Calu3 (cell line): Measurements from ENCODE around the gene CCDC127. TPM values are rescaled to one million over a fixed set of nuclear protein-coding genes. Genes with fewer than 3 reads are reported as not detected.

Source experiments
- BruUV-seq: library from RNA; stranded (reverse); fragments of 400-500 nt; replicated peaks from 2 replicates; lab custom pipeline; 2021; lab: Mats Ljungman, UMichigan
- CTCF ChIA-PET: fragments of 300-600 bp; sonication (Branson Sonifier 250); formaldehyde crosslinking; loops from one replicate; lab custom pipeline; 2022; ENCODE audit warnings: antibody characterized with exemption; lab: Charles Lee
- DNase-seq: peaks from one replicate; pipeline ENCODE4 v3.0.0; 2022
- H3K27ac Mint-ChIP-seq: one replicate; pipeline ENCODE4 v1.8.0; 2022; ENCODE audit warnings: mixed read lengths; ENCODE audit not compliant: unreplicated experiment
- H3K27me3 Mint-ChIP-seq: one replicate; pipeline ENCODE4 v1.8.0; 2022; ENCODE audit warnings: mixed read lengths; ENCODE audit not compliant: unreplicated experiment
- H3K36me3 Mint-ChIP-seq: one replicate; pipeline ENCODE4 v1.8.0; 2022; ENCODE audit warnings: mild to moderate bottlenecking, moderate library complexity, mixed read lengths; ENCODE audit not compliant: insufficient read depth, unreplicated experiment
- H3K4me1 Mint-ChIP-seq: one replicate; pipeline ENCODE4 v1.8.0; 2022; ENCODE audit warnings: mild to moderate bottlenecking, low read depth, mixed read lengths; ENCODE audit not compliant: unreplicated experiment
- H3K4me3 Mint-ChIP-seq: one replicate; pipeline ENCODE4 v1.8.0; 2022; ENCODE audit warnings: mild to moderate bottlenecking, low read depth, moderate library complexity, mixed read lengths; ENCODE audit not compliant: unreplicated experiment
- H3K9me3 Mint-ChIP-seq: one replicate; pipeline ENCODE4 v1.8.0; 2022; ENCODE audit warnings: low read depth, mixed read lengths; ENCODE audit not compliant: unreplicated experiment
- CTCF ChIP-seq: fragments of 200-600 bp; IDR thresholded peaks from one replicate; pipeline ENCODE4 v1.8.0; 2022; ENCODE audit warnings: antibody characterized with exemption; ENCODE audit not compliant: unreplicated experiment
- intact Hi-C: fragments of 100-400 bp; cut with micrococcal nuclease; formaldehyde crosslinking; loops from one replicate; pipeline ENCODE4 v1.10.0; 2022; ENCODE audit not compliant: unreplicated experiment
- total RNA-seq: library from RNA; stranded (reverse); gene quantifications from 2 replicates; pipeline ENCODE4 v1.2.3, GENCODE V29; 2022

CCDC127 gene
- total RNA-seq, 1 experiment from 2014 or later = 7.3 TPM

GRCh38 chr5:200985-201384 is 17.0 kb downstream of the CCDC127 start:
- no peak for DNase-seq

GRCh38 chr5:199950-200645 is 17.9 kb downstream of the CCDC127 start:
- Mint-ChIP-seq H3K4me1 (no peaks in the 10 kb centered on the region), H3K27ac (no peak overlapping the region), H3K9me3 (no peaks in the 10 kb centered on the region), H3K36me3 (peaks cover 11% of the 10 kb centered on the region), H3K4me3 (no peak overlapping the region), H3K27me3 (no peaks in the 10 kb centered on the region)
- intact Hi-C loops = no loop called here
- CTCF ChIA-PET = no interaction called here
- DNase-seq = no peak
- no peak for TF ChIP-seq CTCF
- BruUV-seq = no TSS peak

More at GRCh38 chr5:200985-201384, 17.0 kb downstream of the CCDC127 start:
- no peak for TF ChIP-seq CTCF
- H3K9me3 Mint-ChIP-seq = no peaks in the 10 kb centered on the region
- peaks cover 11% of the 10 kb centered on the region for H3K36me3 Mint-ChIP-seq
- no peaks in the 10 kb centered on the region for H3K27me3 Mint-ChIP-seq
- H3K4me3 Mint-ChIP-seq = no peak overlapping the region
- CTCF ChIA-PET = no interaction called here
- no TSS peak for BruUV-seq
- intact Hi-C loops = no loop called here
- H3K4me1 Mint-ChIP-seq = no peaks in the 10 kb centered on the region
- H3K27ac Mint-ChIP-seq = no peak overlapping the region

- DNase-seq = no peak
- H3K36me3 Mint-ChIP-seq = peaks cover 11% of the 10 kb centered on the region
- H3K9me3 Mint-ChIP-seq = no peaks in the 10 kb centered on the region
- CTCF ChIA-PET = no interaction called here
- H3K27me3 Mint-ChIP-seq = no peaks in the 10 kb centered on the region
- no TSS peak for BruUV-seq
- H3K27ac Mint-ChIP-seq = no peak overlapping the region
- no peaks in the 10 kb centered on the region for H3K4me1 Mint-ChIP-seq
- TF ChIP-seq CTCF = no peak
- H3K4me3 Mint-ChIP-seq = no peak overlapping the region
- intact Hi-C loops = no loop called here
Observed at GRCh38 chr5:199197-199949, 18.6 kb downstream of the CCDC127 start.

- no TSS peak for BruUV-seq
- Mint-ChIP-seq H3K27ac (no peak overlapping the region), H3K4me1 (no peaks in the 10 kb centered on the region), H3K4me3 (no peak overlapping the region), H3K9me3 (no peaks in the 10 kb centered on the region), H3K27me3 (no peaks in the 10 kb centered on the region), H3K36me3 (peaks cover 11% of the 10 kb centered on the region)
- intact Hi-C loops = no loop called here
- TF ChIP-seq CTCF = no peak
- CTCF ChIA-PET = no interaction called here
- DNase-seq = no peak
Observed at GRCh38 chr5:198516-199196, 19.3 kb downstream of the CCDC127 start.
